ENCODE data around the gene BBS10.
"Not testable (repeated sequence)": the region's sequence is repeated elsewhere in the genome, so short reads cannot be mapped to it uniquely, and the experiment has no call there.

The BBS10 gene

DNA sequence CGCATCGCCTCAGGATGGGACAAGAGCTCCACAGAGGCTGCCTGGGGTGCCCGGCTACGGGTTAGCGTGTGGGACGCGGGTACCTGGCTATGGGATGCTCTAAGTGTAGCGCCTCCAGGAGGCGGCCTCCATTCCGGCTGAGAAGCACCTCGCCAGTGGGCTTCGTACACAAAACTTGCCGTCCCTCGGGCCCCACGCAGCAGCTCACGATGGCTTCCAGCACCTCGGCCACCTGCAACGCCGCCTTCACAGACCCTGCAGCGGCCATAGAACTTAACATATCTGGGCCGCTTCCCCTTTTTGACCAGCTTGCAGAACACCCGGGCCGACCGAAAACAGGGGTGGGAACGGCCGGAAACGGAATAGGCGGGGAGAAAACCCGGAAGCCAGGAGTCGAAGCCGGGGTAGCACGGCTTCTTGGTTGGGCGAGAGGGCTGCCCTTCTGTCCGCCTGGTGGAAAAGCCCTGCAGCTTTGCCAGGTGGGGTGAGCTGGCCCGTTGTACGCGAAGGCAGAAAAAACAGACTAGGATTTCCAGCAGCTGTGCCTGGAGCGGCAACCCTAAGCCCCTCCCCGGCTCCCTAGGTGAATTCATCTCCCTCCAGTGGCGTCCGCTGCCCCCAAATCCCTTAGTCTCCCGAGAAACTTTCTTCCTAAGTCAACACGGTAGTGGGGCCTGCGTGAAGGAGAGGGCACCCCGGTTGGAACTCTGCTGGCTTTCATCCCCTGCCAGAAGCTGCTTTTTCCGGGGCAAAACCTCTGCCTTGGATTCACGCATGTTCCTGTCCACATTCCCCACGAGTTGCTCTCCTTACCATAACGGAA lies at the start of gene BBS10:
TSS of gene BBS10 (minus strand) at position 337 of the 823 bp plus-strand sequence. CDS start at position 280, 57 bp downstream.
- DNase-seq, result peak; percentile 97

- DNase-seq, result no peak
These were observed 43.2 kb upstream of the BBS10 start for GRCh38 chr12:76391461-76391860.

GRCh38 chr12:76387614-76388013 lies 39.4 kb upstream of the BBS10 start:
- DNase-seq, result no peak

GRCh38 chr12:76384560-76384959 lies 36.3 kb upstream of the BBS10 start:
- DNase-seq, result no peak

GRCh38 chr12:76383988-76384387 lies 35.8 kb upstream of the BBS10 start:
- DNase-seq, result no peak

- DNase-seq, result no peak
These were observed 31.0 kb upstream of the BBS10 start for GRCh38 chr12:76379261-76379660.

- DNase-seq, result not testable (repeated sequence)
These were observed 28.7 kb upstream of the BBS10 start for GRCh38 chr12:76376876-76377275.

GRCh38 chr12:76375939-76376338 lies 27.7 kb upstream of the BBS10 start:
- DNase-seq, result no peak

- no peak for DNase-seq
These were observed 27.3 kb upstream of the BBS10 start for GRCh38 chr12:76375470-76375869.

GRCh38 chr12:76374386-76375020 lies 26.3 kb upstream of the BBS10 start:
- no peak for DNase-seq

DNA sequence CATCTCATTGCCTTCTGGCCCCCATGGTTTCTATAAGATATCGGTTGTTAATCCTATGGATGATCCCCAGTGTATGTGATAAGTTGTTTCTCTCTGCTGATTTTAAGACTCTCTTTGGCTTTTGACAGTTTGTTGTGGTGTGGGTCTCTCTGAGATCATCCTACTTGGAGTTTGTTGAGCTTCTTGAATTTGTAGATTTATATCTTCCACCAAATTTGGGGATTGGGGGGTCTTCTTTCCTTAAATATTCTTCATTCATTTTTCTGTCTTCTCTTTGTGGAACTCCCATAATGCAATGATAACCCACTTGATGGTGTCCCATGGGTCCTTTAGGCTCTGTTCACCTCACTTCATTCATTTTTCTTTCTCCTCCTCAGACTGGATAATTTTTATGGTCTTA lies 20.0 kb upstream of the BBS10 start:
- DNase-seq, result no peak

DNA sequence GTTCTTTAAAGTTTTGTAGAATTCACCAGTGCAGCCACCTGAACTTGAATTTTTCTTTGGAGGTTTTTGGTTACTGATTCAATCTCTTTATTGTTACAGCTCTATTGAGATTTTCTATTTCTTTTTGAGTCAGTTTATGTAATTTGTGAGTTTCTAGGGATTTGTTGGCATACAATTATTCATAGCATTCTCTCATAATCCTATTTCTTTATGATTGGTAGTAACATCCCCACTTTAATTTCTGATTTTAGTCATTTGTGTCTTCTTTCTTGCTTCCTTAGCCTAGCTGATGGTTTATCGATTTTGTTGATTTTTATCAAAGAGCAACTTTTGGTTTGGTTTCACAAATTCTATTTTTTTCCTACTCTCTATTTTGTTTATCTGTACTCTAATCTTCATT lies 17.9 kb upstream of the BBS10 start:
- no peak for DNase-seq

- DNase-seq, result not testable (repeated sequence)
These were observed 15.9 kb upstream of the BBS10 start for GRCh38 chr12:76364131-76364530.

- DNase-seq, result no peak
These were observed 12.1 kb upstream of the BBS10 start for GRCh38 chr12:76360316-76360715.

- no peak for DNase-seq
These were observed 7.9 kb upstream of the BBS10 start for GRCh38 chr12:76356071-76356470.

GRCh38 chr12:76346798-76347420 lies 1.3 kb downstream of the BBS10 start:
- DNase-seq, result peak; percentile 29

- DNase-seq, result no peak
These were observed 2.0 kb downstream of the BBS10 start for GRCh38 chr12:76346236-76346635.

DNA sequence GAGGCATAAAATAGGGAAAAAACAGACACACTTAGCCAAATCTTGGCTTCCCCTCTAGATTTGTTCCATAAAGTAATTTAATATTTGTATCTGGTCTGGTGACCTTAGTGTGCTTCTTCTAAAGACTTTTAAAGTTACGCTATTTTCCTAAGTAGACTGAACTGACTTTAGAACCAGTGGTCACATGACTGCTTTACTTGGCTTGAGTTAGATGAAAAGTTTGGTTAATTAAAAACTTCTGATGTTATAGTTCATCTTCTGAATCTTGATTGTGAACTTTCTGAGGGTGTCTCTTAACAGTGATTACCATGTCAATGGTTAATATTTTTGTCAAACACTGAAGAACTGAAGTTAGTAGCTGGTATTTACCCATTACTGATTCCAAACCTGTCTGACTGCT lies 2.6 kb downstream of the BBS10 start:
- no peak for DNase-seq

DNA sequence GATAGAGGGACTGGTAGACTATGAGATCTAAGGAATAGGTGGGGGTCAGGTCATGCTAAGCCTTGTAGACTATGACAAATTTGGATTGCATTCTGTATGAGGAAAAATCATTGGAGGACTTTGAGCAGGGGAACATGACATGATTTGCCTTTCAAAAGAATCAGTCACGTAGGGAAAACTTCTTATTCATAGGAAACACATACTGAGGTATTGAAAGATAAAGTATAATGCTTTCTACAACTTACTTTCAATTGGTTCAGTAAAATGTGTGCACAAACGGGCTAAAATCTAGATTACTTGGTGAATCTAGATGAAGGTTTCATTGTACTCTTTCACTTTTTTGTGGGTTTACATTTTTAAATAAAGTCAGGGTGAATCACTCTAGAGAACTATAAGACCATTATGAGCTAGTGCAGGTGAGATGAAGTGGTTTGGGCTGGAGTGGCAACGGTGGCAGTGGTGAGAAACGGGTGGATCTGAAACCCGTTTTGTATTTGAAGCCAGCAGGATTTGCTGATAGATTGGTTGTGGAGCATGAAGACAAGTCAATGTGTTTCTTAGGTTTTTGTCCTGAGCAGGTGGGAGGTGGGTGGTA lies 6.7 kb downstream of the BBS10 start:
- DNase-seq, result no peak

DNA sequence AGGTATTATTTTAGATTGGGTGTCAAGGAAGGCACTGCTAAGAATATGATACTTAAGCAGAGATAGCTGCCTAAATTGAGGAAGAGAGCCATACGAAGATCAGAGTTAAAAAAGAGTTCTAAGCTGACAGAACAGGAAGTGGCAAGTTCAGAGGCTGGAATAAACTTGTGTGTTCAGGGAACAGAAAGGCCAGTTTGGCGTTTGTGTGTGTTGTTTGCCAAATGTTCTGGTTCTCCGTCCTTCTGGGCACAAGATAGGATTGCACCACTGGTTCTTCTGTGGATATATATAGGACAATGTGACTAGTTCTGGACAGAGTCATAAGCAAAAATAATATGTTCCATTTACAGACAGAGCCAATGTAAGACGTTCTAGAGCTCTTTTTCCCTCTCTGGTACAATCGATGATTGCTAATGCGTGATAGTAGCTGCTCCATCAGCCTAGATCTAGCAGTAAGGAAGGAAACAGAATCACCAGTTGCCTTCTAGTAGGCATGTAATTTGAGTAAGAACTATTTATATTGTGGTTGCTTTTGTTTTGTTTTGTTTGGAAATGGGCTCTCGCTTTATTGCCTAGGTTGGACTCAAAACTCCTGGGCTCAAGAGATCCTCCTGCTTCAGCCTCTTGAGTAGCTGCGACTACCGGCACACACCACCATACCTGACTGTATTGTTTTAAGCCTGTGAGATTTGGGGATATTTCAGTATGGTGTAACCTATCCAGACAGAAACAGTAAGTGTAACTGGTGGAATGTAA lies 7.4 kb downstream of the BBS10 start:
- DNase-seq, result no peak

DNA sequence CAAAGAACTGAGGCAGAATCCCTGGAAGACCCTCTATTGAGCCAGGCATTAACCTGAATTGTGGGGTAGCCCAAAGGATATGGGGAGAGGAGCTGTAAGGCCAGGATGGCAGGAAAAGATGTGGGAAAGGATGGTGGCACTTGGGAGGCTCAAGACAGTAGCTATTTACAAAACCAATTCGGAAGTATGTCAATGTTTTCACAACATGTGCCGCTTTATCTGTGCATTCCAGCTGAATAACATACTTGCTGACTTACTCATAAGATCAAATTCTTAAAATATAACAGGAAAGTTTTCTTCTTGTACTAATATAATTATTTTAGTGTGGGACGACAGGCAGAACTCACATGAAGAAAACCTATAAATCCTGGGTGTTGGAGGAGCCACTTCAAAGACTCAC lies 10.6 kb downstream of the BBS10 start:
- DNase-seq, result no peak

DNA sequence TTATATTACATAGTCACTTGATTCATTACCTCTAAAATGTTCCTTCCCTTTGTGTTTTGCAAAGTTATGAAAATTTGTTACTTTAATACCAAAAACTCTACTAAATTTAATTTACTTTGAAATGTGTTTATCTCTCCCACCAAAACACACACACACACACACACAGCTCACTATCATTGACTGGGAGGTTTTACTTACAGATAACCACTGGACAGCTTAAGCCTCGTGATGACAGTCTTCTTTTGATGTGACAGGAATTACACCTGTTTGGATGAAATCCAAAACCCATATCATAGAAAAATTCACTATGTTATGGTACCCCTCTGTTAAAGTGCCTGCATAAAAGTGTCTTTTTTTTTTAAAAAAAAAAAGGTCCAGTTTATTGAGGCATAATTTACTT lies 15.6 kb downstream of the BBS10 start:
- DNase-seq, result no peak

- no peak for DNase-seq
These were observed 18.6 kb downstream of the BBS10 start for GRCh38 chr12:76329606-76330005.
